Measurements from ENCODE around the gene COL6A5.
"Not testable (repeated sequence)": the region's sequence is repeated elsewhere in the genome, so short reads cannot be mapped to it uniquely, and the experiment has no call there.

COL6A5 gene, protein sequence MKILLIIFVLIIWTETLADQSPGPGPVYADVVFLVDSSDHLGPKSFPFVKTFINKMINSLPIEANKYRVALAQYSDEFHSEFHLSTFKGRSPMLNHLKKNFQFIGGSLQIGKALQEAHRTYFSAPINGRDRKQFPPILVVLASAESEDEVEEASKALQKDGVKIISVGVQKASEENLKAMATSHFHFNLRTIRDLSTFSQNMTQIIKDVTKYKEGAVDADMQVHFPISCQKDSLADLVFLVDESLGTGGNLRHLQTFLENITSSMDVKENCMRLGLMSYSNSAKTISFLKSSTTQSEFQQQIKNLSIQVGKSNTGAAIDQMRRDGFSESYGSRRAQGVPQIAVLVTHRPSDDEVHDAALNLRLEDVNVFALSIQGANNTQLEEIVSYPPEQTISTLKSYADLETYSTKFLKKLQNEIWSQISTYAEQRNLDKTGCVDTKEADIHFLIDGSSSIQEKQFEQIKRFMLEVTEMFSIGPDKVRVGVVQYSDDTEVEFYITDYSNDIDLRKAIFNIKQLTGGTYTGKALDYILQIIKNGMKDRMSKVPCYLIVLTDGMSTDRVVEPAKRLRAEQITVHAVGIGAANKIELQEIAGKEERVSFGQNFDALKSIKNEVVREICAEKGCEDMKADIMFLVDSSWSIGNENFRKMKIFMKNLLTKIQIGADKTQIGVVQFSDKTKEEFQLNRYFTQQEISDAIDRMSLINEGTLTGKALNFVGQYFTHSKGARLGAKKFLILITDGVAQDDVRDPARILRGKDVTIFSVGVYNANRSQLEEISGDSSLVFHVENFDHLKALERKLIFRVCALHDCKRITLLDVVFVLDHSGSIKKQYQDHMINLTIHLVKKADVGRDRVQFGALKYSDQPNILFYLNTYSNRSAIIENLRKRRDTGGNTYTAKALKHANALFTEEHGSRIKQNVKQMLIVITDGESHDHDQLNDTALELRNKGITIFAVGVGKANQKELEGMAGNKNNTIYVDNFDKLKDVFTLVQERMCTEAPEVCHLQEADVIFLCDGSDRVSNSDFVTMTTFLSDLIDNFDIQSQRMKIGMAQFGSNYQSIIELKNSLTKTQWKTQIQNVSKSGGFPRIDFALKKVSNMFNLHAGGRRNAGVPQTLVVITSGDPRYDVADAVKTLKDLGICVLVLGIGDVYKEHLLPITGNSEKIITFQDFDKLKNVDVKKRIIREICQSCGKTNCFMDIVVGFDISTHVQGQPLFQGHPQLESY (N-terminal part only)

DNA sequence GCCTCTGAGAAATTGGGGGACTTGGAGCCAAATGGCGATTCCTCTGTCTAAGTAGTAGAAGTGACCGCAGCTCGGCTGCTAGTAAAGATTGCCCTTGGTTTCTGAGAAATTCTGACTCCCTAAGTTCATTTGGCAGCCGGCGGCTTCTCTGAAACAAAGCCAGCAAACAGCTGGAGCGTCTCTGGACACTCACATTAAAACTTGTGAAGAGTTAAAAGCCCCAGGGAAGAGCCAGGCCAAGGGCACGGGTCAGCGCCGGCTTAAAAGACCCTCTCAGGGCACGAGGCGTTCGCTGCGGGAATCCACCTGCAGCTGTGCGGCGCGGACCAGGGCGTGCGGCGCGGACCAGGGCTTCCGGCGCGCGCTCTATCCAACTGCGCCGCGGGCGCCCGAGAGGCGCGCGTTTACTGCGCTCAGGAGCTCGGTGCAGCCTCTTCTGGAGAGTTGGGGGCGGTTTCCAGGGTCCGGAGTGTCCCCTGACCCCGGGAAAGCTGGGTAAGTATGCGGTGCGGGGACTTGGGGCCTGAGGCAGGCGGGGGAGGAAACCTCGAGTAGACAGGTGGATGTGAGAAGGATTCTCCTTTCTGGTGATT lies at the start of gene COL6A5:
TSS of gene COL6A5 (plus strand) at position 186 of the 593 bp plus-strand sequence. CDS start 27,967 bp downstream, outside the sequence.
- H3K4me3 ChIP-seq (ENCODE audit: low read length) = no peak within 1 kb of the TSS
- H3K27me3 ChIP-seq (ENCODE audit: insufficient read depth, low read length) = peaks cover 27% of the 10 kb centered on the region
- H3K4me1 ChIP-seq (ENCODE audit: insufficient read depth, low read length) = no peaks in the 10 kb centered on the region
- H3K9me3 ChIP-seq (ENCODE audit: low read length) = no peaks in the 10 kb centered on the region
- no peaks in the 10 kb centered on the region for H3K36me3 ChIP-seq (ENCODE audit: insufficient read depth, low read length)
- no peak within 1 kb of the TSS for H2AFZ ChIP-seq (ENCODE audit: low read depth, low read length)

DNA sequence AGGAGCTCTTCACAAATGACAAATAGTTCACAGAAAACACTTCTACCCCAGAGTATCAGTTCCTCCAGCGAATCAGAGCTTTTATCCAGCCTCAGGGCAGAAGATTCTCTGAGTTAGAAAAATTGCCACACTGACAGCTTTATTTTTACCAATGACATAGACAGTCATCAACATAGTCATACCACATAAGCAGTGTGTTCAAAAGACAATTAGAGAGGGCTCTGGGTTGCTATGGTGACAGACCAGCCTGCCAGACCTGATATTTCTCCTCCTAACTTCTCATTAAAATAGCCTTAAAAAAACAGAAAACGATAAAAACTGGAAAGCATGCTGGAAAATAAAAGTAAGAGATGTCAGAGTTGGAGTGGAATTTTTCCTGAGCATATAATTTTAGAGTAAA lies 45.9 kb upstream of the COL6A5 start:
- Histone ChIP-seq H3K4me3 (ENCODE audit: low read length) (no peak overlapping the region), H3K36me3 (ENCODE audit: insufficient read depth, low read length) (no peaks in the 10 kb centered on the region), H3K9me3 (ENCODE audit: low read length) (no peaks in the 10 kb centered on the region), H3K27me3 (ENCODE audit: insufficient read depth, low read length) (no peaks in the 10 kb centered on the region), H2AFZ (ENCODE audit: low read depth, low read length) (no peak overlapping the region), H3K4me1 (ENCODE audit: insufficient read depth, low read length) (no peaks in the 10 kb centered on the region)

DNA sequence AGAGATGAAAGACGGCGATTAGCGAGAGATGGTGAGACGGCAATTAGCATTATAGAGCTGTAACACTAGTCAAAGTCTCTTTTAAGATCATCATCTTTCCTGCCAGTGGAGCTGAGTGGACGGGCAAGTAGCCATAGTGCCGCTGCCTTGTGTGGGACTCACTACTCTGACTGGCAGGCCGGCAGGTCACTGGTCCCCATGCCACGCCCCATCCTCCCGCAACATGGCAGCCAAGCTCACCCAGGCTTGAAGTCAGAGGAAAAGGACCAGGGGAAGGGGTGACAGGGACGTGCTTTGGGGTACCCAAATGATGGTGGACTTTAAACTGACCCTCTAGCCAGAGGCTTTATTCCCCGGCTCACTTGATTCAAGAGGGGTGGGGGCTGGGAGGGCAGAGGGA lies 44.6 kb upstream of the COL6A5 start:
- no peaks in the 10 kb centered on the region for H3K27me3 ChIP-seq (ENCODE audit: insufficient read depth, low read length)
- H3K4me3 ChIP-seq (ENCODE audit: low read length) = no peak overlapping the region
- H2AFZ ChIP-seq (ENCODE audit: low read depth, low read length) = no peak overlapping the region
- no peaks in the 10 kb centered on the region for H3K9me3 ChIP-seq (ENCODE audit: low read length)
- no peaks in the 10 kb centered on the region for H3K36me3 ChIP-seq (ENCODE audit: insufficient read depth, low read length)
- no peaks in the 10 kb centered on the region for H3K4me1 ChIP-seq (ENCODE audit: insufficient read depth, low read length)

DNA sequence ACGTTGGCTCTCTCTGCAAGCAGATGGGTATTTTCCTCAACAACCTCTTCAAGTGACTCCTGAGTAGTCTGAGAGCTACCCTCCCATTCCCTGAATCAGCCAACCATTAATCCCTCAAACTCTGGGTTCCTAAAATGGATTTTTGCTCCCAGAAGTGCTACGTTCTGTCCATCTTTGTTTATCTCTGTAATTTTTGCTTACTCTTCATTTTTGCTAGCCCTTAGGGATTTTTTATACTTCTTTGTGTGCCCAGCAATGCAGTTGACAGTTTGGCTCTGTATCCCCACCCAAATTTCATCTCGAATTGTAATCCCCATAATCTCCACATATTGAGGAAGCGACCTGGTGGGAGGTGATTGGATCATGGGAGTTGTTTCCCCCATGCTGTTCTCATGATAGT lies 35.4 kb upstream of the COL6A5 start:
- Histone ChIP-seq H2AFZ (ENCODE audit: low read depth, low read length) (no peak overlapping the region), H3K36me3 (ENCODE audit: insufficient read depth, low read length) (no peaks in the 10 kb centered on the region), H3K9me3 (ENCODE audit: low read length) (no peaks in the 10 kb centered on the region), H3K27me3 (ENCODE audit: insufficient read depth, low read length) (no peaks in the 10 kb centered on the region), H3K4me3 (ENCODE audit: low read length) (no peak overlapping the region), H3K4me1 (ENCODE audit: insufficient read depth, low read length) (no peaks in the 10 kb centered on the region)

DNA sequence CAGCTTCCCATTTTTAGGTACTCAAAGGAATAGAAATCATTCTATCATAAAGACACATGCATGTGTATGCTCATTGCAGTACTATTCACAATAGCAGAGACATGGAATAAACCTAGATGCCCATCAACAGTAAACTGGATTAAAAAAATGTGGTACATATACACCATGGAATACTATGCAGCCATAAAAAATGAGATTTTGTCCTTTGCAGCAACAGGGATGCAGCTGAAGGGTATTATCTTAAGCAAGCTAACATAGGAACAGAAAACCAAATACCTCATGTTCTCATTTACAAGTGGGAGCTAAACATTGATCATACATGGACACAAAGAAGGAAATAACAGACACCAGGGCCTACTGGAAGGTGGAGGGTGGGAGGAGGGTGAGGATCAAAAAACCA lies 33.1 kb upstream of the COL6A5 start:
- no peaks in the 10 kb centered on the region for H3K4me1 ChIP-seq (ENCODE audit: insufficient read depth, low read length)
- H3K4me3 ChIP-seq (ENCODE audit: low read length) = no peak overlapping the region
- no peaks in the 10 kb centered on the region for H3K27me3 ChIP-seq (ENCODE audit: insufficient read depth, low read length)
- no peaks in the 10 kb centered on the region for H3K9me3 ChIP-seq (ENCODE audit: low read length)
- no peak overlapping the region for H2AFZ ChIP-seq (ENCODE audit: low read depth, low read length)
- H3K36me3 ChIP-seq (ENCODE audit: insufficient read depth, low read length) = no peaks in the 10 kb centered on the region

DNA sequence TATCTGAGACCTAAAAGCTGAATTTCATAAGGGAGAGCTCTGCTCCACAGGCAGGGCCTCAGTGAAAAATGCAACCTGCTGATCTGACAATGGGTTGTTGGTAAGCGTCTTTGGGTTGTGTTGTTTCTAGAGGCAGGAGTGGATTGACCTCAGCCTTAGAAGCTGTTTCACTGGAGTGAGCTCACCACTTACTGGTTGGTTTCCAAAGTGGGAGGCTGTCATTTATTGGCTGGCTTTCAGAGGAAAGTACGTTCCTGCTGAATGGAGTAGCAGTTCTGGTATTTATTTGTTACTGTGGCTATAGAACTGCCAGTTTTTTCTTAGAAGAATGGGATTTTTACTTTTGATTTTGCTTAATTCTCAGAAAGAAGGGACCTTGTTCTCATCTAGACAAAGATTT lies 29.3 kb upstream of the COL6A5 start:
- Histone ChIP-seq H3K36me3 (ENCODE audit: insufficient read depth, low read length) (no peaks in the 10 kb centered on the region), H2AFZ (ENCODE audit: low read depth, low read length) (no peak overlapping the region), H3K27me3 (ENCODE audit: insufficient read depth, low read length) (no peaks in the 10 kb centered on the region), H3K4me1 (ENCODE audit: insufficient read depth, low read length) (no peaks in the 10 kb centered on the region), H3K4me3 (ENCODE audit: low read length) (no peak overlapping the region), H3K9me3 (ENCODE audit: low read length) (no peaks in the 10 kb centered on the region)

DNA sequence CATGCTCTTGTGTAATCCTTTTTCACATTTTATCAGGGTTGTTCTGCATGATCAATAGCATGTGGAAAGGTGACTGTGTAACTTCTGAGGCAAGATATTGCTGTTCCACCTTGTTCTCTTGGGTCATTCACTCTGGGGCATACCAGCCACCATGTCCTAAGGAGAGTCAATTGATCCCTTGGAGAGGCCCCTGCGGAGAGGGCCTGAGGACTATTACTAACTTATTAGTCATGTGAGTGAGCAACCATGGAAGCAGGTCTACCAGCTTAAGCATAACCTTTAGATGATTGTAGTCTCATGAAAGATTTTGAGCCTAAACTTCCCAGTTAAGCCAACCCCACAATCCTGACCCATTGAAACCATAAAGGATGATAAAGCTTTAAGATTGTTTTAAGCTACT lies 22.0 kb upstream of the COL6A5 start:
- no peak overlapping the region for H3K4me3 ChIP-seq (ENCODE audit: low read length)
- H3K27me3 ChIP-seq (ENCODE audit: insufficient read depth, low read length) = no peaks in the 10 kb centered on the region
- no peaks in the 10 kb centered on the region for H3K9me3 ChIP-seq (ENCODE audit: low read length)
- no peaks in the 10 kb centered on the region for H3K4me1 ChIP-seq (ENCODE audit: insufficient read depth, low read length)
- H2AFZ ChIP-seq (ENCODE audit: low read depth, low read length) = no peak overlapping the region
- H3K36me3 ChIP-seq (ENCODE audit: insufficient read depth, low read length) = no peaks in the 10 kb centered on the region

DNA sequence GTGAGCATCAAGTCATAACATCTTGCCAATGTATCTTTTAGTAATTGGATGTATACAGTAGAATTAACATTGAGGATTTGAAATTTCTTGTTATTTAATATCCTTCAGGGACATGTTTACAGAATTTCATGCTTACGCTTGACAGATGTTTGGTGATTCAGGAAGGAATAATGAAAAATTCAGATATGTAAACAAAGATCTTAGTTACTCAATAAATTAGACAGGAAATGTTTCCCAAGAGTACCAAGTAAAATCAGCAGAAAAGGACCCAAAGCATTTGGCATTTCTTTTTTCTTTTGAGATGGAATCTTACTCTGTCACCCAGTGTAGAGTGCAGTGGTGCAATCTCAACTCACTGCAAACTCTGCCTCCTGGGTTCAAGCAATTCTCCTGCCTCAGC lies 4.7 kb upstream of the COL6A5 start:
- H3K36me3 ChIP-seq (ENCODE audit: insufficient read depth, low read length) = no peaks in the 10 kb centered on the region
- H3K27me3 ChIP-seq (ENCODE audit: insufficient read depth, low read length) = peaks cover 15% of the 10 kb centered on the region
- no peak overlapping the region for H2AFZ ChIP-seq (ENCODE audit: low read depth, low read length)
- no peaks in the 10 kb centered on the region for H3K4me1 ChIP-seq (ENCODE audit: insufficient read depth, low read length)
- H3K9me3 ChIP-seq (ENCODE audit: low read length) = no peaks in the 10 kb centered on the region
- H3K4me3 ChIP-seq (ENCODE audit: low read length) = no peak overlapping the region

DNA sequence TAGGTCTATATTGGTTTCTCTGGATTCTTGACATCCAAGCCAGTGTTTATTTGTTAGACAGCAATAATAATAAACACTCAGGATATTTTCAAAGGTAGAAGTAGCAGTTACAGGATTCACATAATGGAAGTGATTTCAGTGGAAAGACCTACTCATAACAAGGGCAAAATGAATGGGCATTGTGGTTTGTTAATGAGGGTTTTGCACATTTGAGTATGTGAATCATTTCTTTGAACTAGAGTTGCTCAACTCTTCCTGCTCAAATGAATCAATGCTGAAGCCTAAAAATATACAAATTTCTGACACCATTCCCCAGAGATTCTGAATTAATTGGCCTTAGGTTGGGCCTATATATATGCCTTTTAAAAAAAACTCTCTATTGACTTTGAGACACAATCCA lies 4.1 kb upstream of the COL6A5 start:
- Histone ChIP-seq H3K36me3 (ENCODE audit: insufficient read depth, low read length) (no peaks in the 10 kb centered on the region), H3K4me3 (ENCODE audit: low read length) (no peak overlapping the region), H3K4me1 (ENCODE audit: insufficient read depth, low read length) (no peaks in the 10 kb centered on the region), H3K9me3 (ENCODE audit: low read length) (no peaks in the 10 kb centered on the region), H2AFZ (ENCODE audit: low read depth, low read length) (no peak overlapping the region), H3K27me3 (ENCODE audit: insufficient read depth, low read length) (peaks cover 22% of the 10 kb centered on the region)

DNA sequence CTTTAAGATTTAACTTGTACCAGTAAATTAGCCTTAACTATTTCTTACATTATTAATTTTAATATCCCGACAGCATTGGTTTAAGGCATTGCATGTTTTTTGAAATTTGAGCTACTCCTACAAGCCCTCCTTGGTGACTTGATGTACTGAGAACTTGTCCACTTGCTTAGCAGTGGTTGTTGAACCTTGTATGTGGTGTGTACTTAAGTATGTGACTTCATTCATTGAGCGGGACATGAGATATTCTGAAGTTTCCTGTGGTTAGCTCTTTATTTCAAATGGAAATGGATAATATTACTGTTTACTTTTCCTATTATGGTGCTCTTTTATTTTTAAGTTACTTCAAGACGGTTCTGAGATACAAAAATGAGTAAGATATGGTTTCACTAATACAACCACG lies 3.6 kb upstream of the COL6A5 start:
- H3K4me3 ChIP-seq (ENCODE audit: low read length) = no peak overlapping the region
- H3K4me1 ChIP-seq (ENCODE audit: insufficient read depth, low read length) = no peaks in the 10 kb centered on the region
- no peak overlapping the region for H2AFZ ChIP-seq (ENCODE audit: low read depth, low read length)
- H3K36me3 ChIP-seq (ENCODE audit: insufficient read depth, low read length) = no peaks in the 10 kb centered on the region
- peaks cover 25% of the 10 kb centered on the region for H3K27me3 ChIP-seq (ENCODE audit: insufficient read depth, low read length)
- H3K9me3 ChIP-seq (ENCODE audit: low read length) = no peaks in the 10 kb centered on the region

DNA sequence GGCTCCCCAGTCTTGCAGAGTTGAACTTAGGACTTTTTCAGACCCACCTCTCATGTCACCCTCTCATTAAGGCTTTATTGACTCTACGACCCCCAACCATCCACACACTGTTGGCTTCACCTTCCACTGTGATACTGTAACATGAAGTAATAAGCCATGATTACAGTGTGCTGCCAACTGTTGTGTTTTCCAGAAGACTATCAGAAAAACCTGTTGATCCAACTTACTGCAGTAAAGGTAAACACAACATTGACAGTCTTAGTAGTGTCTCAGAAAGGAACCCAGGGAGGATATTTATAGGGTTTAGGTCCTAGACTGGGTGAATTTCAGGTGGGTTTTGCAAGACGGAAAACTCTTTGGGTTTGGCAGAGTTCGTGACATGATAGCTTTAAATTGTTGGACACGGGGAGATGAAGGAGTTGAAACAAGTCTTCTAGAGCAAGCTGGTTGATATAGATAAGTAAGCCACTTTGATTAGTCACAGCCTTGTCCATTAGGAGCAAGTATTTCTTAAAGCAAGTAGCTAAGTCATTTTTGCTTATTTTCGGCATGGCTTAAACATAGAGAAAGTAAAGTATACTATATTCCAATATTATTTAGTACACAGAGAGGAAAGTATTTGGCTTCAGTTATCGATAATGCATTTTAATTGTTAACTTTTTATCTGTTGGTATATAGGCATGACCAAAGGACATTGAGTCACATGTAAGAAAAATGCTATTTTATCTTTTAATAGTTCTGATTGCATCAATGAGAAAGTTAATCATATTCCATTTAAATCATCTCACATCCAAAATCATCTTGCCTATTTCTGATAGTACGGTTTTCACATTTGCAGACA lies 2.4 kb upstream of the COL6A5 start:
- no peaks in the 10 kb centered on the region for H3K36me3 ChIP-seq (ENCODE audit: insufficient read depth, low read length)
- H2AFZ ChIP-seq (ENCODE audit: low read depth, low read length) = no peak overlapping the region
- no peak overlapping the region for H3K4me3 ChIP-seq (ENCODE audit: low read length)
- no peaks in the 10 kb centered on the region for H3K4me1 ChIP-seq (ENCODE audit: insufficient read depth, low read length)
- H3K27me3 ChIP-seq (ENCODE audit: insufficient read depth, low read length) = peaks cover 27% of the 10 kb centered on the region
- H3K9me3 ChIP-seq (ENCODE audit: low read length) = no peaks in the 10 kb centered on the region

DNA sequence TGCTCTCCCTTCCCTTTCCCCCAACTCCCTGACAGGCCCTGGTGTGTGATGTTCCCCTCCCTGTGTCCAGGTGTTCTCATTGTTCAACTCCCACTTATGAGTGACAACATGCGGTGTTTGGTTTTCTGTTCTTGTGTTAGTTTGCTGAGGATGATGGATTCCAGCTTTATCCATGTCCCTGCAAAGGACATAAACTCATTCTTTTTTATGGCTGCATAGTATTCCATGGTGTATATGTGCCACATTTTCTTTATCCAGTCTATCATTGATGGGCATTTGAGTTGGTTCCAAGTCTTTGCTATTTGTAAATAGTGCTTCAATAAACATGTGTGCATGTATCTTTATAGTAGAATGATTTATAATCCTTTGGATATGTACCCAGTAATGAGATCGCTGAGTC lies 2.8 kb downstream of the COL6A5 start:
- H3K4me3 ChIP-seq (ENCODE audit: low read length); H3K4me1 ChIP-seq (ENCODE audit: insufficient read depth, low read length); H3K9me3 ChIP-seq (ENCODE audit: low read length); H2AFZ ChIP-seq (ENCODE audit: low read depth, low read length); H3K36me3 ChIP-seq (ENCODE audit: insufficient read depth, low read length): not testable (repeated sequence)
- H3K27me3 ChIP-seq (ENCODE audit: insufficient read depth, low read length) = peaks cover 27% of the 10 kb centered on the region

Measured in neuron (in vitro differentiated cells).